ENCODE measurements around the gene MKLN1.

DNA sequence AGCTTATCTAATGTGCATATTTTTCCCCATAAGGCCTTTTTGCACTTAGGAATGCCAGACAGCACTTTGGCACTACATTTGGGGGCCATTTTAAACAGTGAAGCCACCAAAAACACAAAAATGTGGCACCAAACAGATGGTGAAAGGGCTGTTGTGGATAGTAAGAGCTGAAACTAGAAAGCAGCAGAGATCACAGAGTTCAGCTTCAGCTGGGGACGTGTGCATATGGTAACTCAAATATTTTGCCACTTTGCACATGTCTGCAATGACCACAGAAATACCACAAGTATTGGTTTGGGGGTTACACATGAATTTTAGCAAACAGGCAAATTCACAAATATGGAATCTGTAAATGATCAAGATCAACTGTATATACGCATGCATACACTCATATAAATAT, 155.9 kb downstream of the MKLN1 start:
- TF ChIP-seq, protein P1, sequence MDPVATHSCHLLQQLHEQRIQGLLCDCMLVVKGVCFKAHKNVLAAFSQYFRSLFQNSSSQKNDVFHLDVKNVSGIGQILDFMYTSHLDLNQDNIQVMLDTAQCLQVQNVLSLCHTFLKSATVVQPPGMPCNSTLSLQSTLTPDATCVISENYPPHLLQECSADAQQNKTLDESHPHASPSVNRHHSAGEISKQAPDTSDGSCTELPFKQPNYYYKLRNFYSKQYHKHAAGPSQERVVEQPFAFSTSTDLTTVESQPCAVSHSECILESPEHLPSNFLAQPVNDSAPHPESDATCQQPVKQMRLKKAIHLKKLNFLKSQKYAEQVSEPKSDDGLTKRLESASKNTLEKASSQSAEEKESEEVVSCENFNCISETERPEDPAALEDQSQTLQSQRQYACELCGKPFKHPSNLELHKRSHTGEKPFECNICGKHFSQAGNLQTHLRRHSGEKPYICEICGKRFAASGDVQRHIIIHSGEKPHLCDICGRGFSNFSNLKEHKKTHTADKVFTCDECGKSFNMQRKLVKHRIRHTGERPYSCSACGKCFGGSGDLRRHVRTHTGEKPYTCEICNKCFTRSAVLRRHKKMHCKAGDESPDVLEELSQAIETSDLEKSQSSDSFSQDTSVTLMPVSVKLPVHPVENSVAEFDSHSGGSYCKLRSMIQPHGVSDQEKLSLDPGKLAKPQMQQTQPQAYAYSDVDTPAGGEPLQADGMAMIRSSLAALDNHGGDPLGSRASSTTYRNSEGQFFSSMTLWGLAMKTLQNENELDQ (CRISPR knock-in tag; IDR thresholded peaks at IDR 0.05; ENCODE audit: borderline replicate concordance): no peak
- no peak for TF ChIP-seq ZNF766 (CRISPR knock-in tag; IDR thresholded peaks at IDR 0.05; ENCODE audit: borderline replicate concordance)
- TF ChIP-seq, protein P2, sequence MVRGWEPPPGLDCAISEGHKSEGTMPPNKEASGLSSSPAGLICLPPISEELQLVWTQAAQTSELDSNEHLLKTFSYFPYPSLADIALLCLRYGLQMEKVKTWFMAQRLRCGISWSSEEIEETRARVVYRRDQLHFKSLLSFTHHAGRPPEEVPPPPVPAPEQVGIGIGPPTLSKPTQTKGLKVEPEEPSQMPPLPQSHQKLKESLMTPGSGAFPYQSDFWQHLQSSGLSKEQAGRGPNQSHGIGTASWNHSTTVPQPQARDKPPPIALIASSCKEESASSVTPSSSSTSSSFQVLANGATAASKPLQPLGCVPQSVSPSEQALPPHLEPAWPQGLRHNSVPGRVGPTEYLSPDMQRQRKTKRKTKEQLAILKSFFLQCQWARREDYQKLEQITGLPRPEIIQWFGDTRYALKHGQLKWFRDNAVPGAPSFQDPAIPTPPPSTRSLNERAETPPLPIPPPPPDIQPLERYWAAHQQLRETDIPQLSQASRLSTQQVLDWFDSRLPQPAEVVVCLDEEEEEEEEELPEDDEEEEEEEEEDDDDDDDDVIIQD (CRISPR knock-in tag; IDR thresholded peaks at IDR 0.05; ENCODE audit: low read depth): no peak
- TF ChIP-seq, protein P3, sequence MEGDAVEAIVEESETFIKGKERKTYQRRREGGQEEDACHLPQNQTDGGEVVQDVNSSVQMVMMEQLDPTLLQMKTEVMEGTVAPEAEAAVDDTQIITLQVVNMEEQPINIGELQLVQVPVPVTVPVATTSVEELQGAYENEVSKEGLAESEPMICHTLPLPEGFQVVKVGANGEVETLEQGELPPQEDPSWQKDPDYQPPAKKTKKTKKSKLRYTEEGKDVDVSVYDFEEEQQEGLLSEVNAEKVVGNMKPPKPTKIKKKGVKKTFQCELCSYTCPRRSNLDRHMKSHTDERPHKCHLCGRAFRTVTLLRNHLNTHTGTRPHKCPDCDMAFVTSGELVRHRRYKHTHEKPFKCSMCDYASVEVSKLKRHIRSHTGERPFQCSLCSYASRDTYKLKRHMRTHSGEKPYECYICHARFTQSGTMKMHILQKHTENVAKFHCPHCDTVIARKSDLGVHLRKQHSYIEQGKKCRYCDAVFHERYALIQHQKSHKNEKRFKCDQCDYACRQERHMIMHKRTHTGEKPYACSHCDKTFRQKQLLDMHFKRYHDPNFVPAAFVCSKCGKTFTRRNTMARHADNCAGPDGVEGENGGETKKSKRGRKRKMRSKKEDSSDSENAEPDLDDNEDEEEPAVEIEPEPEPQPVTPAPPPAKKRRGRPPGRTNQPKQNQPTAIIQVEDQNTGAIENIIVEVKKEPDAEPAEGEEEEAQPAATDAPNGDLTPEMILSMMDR (CRISPR knock-in tag; IDR thresholded peaks at IDR 0.05): no peak
- no peak for TF ChIP-seq RAD51 (IDR thresholded peaks at IDR 0.05; ENCODE audit: borderline replicate concordance)
- no peak for TF ChIP-seq NR2C2 (CRISPR knock-in tag; IDR thresholded peaks at IDR 0.05; ENCODE audit: borderline replicate concordance)
- TF ChIP-seq ZNF841 (CRISPR knock-in tag; IDR thresholded peaks at IDR 0.05; ENCODE audit: borderline replicate concordance): no peak
- no peak for TF ChIP-seq ZNF274 (CRISPR knock-in tag; IDR thresholded peaks at IDR 0.05)
- no peak for TF ChIP-seq POLR2A (IDR thresholded peaks at IDR 0.05; ENCODE audit: insufficient read depth in 1 of 2, low read depth in 2 of 2, low read length in 2 of 2)
- TF ChIP-seq ZNF350 (CRISPR knock-in tag; IDR thresholded peaks at IDR 0.05; ENCODE audit: borderline replicate concordance, low read depth): no peak
- no peak for TF ChIP-seq ZNF282 (IDR thresholded peaks at IDR 0.05; ENCODE audit: partially characterized antibody)
- no peak for TF ChIP-seq SP1 (IDR thresholded peaks at IDR 0.05)
- TF ChIP-seq SP1 (CRISPR knock-in tag; IDR thresholded peaks at IDR 0.05): no peak
- TF ChIP-seq, protein P4, sequence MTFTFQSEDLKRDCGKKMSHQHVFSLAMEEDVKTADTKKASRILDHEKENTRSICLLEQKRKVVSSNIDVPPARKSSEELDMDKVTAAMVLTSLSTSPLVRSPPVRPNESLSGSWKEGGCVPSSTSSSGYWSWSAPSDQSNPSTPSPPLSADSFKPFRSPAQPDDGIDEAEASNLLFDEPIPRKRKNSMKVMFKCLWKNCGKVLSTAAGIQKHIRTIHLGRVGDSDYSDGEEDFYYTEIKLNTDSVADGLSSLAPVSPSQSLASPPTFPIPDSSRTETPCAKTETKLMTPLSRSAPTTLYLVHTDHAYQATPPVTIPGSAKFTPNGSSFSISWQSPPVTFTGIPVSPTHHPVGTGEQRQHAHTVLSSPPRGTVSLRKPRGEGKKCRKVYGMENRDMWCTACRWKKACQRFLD (CRISPR knock-in tag; IDR thresholded peaks at IDR 0.05; ENCODE audit: borderline replicate concordance): no peak
- TF ChIP-seq MXI1 (IDR thresholded peaks at IDR 0.05; ENCODE audit: borderline replicate concordance, low read depth, low read length): no peak

Measured in HepG2 (cell line).